Measurements from ENCODE around the gene ATOX1. TPM values are rescaled to one million over a fixed set of nuclear protein-coding genes. Genes with fewer than 3 reads are reported as not detected.

The ATOX1 gene
- total and polyA plus RNA-seq, 2 experiments from 2014 or later, result 118 to 134 TPM

- Histone ChIP-seq H3F3A (replicated peaks; ENCODE audit: low read depth) (no peaks in the 10 kb centered on the region), H3K4me1 (ENCODE audit: insufficient read depth) (peaks cover 14% of the 10 kb centered on the region), H3K9me2 (ENCODE audit: insufficient read depth) (peaks cover 3% of the 10 kb centered on the region; the same call in 1 of the 2 replicates), H3K79me2 (replicated peaks; ENCODE audit: insufficient read depth) (no peaks in the 10 kb centered on the region), H2AFZ (peak overlapping the region; percentile 63), H3K4me3 (no peak overlapping the region), H3K4me2 (no peak overlapping the region), H3K27me3 (ENCODE audit: insufficient read depth) (no peaks in the 10 kb centered on the region), H4K20me1 (replicated peaks; ENCODE audit: insufficient read depth) (no peaks in the 10 kb centered on the region), H3K27ac (ENCODE audit: low read depth) (no peak overlapping the region), H3K36me3 (ENCODE audit: insufficient read depth) (no peaks in the 10 kb centered on the region)
- TF ChIP-seq EZH2phosphoT487 (IDR thresholded peaks at IDR 0.05; ENCODE audit: unreplicated experiment) (no peak), REST (IDR thresholded peaks at IDR 0.05; ENCODE audit: unreplicated experiment) (no peak), EZH2 (IDR thresholded peaks at IDR 0.05; ENCODE audit: low read depth, unreplicated experiment) (no peak), JUNB (IDR thresholded peaks at IDR 0.05; ENCODE audit: unreplicated experiment) (no peak), ZNF331 (CRISPR knock-in tag; IDR thresholded peaks at IDR 0.05; ENCODE audit: low read depth) (no peak), STAT1 (IDR thresholded peaks at IDR 0.05; ENCODE audit: unreplicated experiment) (no peak), POLR2AphosphoS5 (IDR thresholded peaks at IDR 0.05; ENCODE audit: low read depth) (no peak), CREB1 (CRISPR knock-in tag; IDR thresholded peaks at IDR 0.05; ENCODE audit: low read depth) (no peak), NANOG (IDR thresholded peaks at IDR 0.05; ENCODE audit: borderline replicate concordance) (no peak), ZNF114 (CRISPR knock-in tag; IDR thresholded peaks at IDR 0.05) (no peak)
- TF ChIP-seq, protein P1, sequence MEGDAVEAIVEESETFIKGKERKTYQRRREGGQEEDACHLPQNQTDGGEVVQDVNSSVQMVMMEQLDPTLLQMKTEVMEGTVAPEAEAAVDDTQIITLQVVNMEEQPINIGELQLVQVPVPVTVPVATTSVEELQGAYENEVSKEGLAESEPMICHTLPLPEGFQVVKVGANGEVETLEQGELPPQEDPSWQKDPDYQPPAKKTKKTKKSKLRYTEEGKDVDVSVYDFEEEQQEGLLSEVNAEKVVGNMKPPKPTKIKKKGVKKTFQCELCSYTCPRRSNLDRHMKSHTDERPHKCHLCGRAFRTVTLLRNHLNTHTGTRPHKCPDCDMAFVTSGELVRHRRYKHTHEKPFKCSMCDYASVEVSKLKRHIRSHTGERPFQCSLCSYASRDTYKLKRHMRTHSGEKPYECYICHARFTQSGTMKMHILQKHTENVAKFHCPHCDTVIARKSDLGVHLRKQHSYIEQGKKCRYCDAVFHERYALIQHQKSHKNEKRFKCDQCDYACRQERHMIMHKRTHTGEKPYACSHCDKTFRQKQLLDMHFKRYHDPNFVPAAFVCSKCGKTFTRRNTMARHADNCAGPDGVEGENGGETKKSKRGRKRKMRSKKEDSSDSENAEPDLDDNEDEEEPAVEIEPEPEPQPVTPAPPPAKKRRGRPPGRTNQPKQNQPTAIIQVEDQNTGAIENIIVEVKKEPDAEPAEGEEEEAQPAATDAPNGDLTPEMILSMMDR (conservative IDR thresholded peaks at IDR 0.05; ENCODE audit: low read depth in 2 of 2), result no peak
- TF ChIP-seq, protein P2, sequence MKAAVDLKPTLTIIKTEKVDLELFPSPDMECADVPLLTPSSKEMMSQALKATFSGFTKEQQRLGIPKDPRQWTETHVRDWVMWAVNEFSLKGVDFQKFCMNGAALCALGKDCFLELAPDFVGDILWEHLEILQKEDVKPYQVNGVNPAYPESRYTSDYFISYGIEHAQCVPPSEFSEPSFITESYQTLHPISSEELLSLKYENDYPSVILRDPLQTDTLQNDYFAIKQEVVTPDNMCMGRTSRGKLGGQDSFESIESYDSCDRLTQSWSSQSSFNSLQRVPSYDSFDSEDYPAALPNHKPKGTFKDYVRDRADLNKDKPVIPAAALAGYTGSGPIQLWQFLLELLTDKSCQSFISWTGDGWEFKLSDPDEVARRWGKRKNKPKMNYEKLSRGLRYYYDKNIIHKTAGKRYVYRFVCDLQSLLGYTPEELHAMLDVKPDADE (IDR thresholded peaks at IDR 0.05), result no peak
- no peak for DNase-seq (ENCODE audit: low spot score)
- Mint-ChIP-seq H3K4me1 (peaks cover 11% of the 10 kb centered on the region), H3K27me3 (ENCODE audit: insufficient read depth, low read depth, poor library complexity) (peaks cover 4% of the 10 kb centered on the region), H3K4me3 (no peak overlapping the region), H3K27ac (no peak overlapping the region), H3K36me3 (ENCODE audit: low read depth) (peaks cover 5% of the 10 kb centered on the region), H3K9me3 (peaks cover 15% of the 10 kb centered on the region)
- ATAC-seq, result no peak
Observed at GRCh38 chr5:151718153-151718552, 40.3 kb downstream of the ATOX1 start.

All from GM23338 (cell line).